ENCODE measurements around the gene OBSCN. TPM values are rescaled to one million over a fixed set of nuclear protein-coding genes. Genes with fewer than 3 reads are reported as not detected.

Gene OBSCN
- total and polyA plus RNA-seq, 2 donors (not counting 3 experiments of a cell fraction or from before 2014, with no cell fraction given) = 1.5 to 2.9 TPM

DNA sequence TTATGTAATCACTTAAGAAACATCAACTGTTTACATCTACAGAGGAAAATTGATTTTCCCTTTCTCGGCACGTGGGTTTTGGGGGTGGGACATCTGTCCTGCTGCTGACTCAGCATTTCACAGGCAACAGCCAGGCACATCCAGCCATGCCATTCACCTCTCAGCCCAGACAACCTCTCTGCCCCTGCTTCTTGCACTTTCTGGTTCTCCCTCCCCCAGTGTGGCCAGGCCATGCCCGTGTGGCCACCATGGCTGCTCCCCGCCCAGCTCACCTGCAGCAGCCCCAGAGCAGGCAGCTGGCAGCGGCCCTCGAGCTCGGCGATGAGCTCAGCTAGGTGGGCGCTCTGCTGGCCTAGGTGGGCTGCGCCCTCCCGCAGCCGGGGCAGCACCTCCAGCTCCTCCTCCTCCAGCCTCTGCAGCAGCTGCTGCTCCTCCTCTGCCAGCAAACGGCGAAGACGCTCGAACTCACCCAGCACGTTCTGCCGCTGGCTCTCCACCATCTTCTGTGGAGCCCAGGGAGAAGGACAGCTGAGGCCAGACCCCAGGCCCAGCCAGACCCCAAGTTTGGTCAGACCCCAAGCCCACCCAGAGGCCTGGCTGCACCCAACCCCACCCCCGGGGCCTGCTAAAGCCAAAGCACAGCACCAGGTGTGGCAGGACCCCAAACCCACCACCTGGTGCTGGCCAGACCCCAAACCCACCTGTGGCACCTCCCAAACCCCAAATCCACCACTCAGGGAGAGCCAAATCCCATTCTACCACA lies 193.0 kb downstream of the OBSCN start:
- no peak overlapping the region for H3K9ac ChIP-seq (replicated peaks; ENCODE audit: extremely low read depth, insufficient read depth, low read length)
- H3K4me3 ChIP-seq (replicated peaks in 1 of 3; ENCODE audit: insufficient read depth in 1 of 3, low read depth in 1 of 3, low read length in 3 of 3) = no peak overlapping the region
- H3K9me3 ChIP-seq (replicated peaks; ENCODE audit: control insufficient read depth, insufficient read depth, low read length) = no peaks in the 10 kb centered on the region
- H3K36me3 ChIP-seq (ENCODE audit: control insufficient read depth in 2 of 2, extremely low read depth in 1 of 2, insufficient read depth in 2 of 2, low read length in 2 of 2) = peaks cover 2 to 29% of the 10 kb centered on the region in 2 experiments
- POLR2A ChIA-PET = no interaction called here
- H2AFZ ChIP-seq (ENCODE audit: low read depth, low read length) = no peak overlapping the region
- BruUV-seq (replicated peaks) = no TSS peak
- peaks cover 56% of the 10 kb centered on the region for H3K79me2 ChIP-seq (ENCODE audit: control insufficient read depth, insufficient read depth, low read length)
- TF ChIP-seq FOS (IDR thresholded peaks at IDR 0.05; ENCODE audit: borderline replicate concordance, insufficient read depth, low read length) (no peak), JUN (IDR thresholded peaks at IDR 0.05; ENCODE audit: borderline replicate concordance, insufficient read depth, insufficient read length, low read depth) (no peak), MAX (IDR thresholded peaks at IDR 0.05; ENCODE audit: insufficient read depth, insufficient read length) (no peak), GATA2 (IDR thresholded peaks at IDR 0.05; ENCODE audit: insufficient read depth, insufficient read length, low read depth, low read length) (no peak), POLR2AphosphoS5 (IDR thresholded peaks at IDR 0.05; ENCODE audit: insufficient read depth, low read depth, low read length) (no peak), MYC (IDR thresholded peaks at IDR 0.05; ENCODE audit: low read depth, low read length) (no peak), POLR2A (IDR thresholded peaks at IDR 0.05; ENCODE audit: low read depth, low read length) (no peak), EZH2 (IDR thresholded peaks at IDR 0.05; ENCODE audit: borderline replicate concordance, low read depth, low read length, severe bottlenecking) (no peak)
- TF ChIP-seq, protein P1, sequence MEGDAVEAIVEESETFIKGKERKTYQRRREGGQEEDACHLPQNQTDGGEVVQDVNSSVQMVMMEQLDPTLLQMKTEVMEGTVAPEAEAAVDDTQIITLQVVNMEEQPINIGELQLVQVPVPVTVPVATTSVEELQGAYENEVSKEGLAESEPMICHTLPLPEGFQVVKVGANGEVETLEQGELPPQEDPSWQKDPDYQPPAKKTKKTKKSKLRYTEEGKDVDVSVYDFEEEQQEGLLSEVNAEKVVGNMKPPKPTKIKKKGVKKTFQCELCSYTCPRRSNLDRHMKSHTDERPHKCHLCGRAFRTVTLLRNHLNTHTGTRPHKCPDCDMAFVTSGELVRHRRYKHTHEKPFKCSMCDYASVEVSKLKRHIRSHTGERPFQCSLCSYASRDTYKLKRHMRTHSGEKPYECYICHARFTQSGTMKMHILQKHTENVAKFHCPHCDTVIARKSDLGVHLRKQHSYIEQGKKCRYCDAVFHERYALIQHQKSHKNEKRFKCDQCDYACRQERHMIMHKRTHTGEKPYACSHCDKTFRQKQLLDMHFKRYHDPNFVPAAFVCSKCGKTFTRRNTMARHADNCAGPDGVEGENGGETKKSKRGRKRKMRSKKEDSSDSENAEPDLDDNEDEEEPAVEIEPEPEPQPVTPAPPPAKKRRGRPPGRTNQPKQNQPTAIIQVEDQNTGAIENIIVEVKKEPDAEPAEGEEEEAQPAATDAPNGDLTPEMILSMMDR (IDR thresholded peaks at IDR 0.05; ENCODE audit: extremely low read depth in 1 of 2, insufficient read depth in 1 of 2, low read depth in 1 of 2, low read length in 2 of 2) = no peak
- no peak for DNase-seq (ENCODE audit: low read depth, low spot score)
- no peak overlapping the region for H3K4me2 ChIP-seq (ENCODE audit: insufficient read depth, low read length)
- no peaks in the 10 kb centered on the region for H3K27me3 ChIP-seq (ENCODE audit: control insufficient read depth in 2 of 2, insufficient read depth in 2 of 2, low read length in 2 of 2)
- FAIRE-seq = no peak
- no peaks in the 10 kb centered on the region for H3K9me1 ChIP-seq (replicated peaks; ENCODE audit: control insufficient read depth, extremely low read depth, insufficient read depth, low read length)
- no peaks in the 10 kb centered on the region for H4K20me1 ChIP-seq (replicated peaks; ENCODE audit: control insufficient read depth, extremely low read depth, insufficient read depth, low read length)
- H3K27ac ChIP-seq (ENCODE audit: insufficient read depth, low read depth, low read length) = no peak overlapping the region
- intact Hi-C loops (cut with micrococcal nuclease) = no loop called here
- dilution Hi-C loops (cut with MboI; ENCODE audit: extremely low pct_ligation_motif_present, low sequenced_read_pairs) = no loop called here
- CTCF ChIA-PET = no interaction called here
- peaks cover 17% of the 10 kb centered on the region for H3K4me1 ChIP-seq (ENCODE audit: control insufficient read depth, extremely low read depth, insufficient read depth, low read length)
